A549 (cell line): ENCODE measurements around the gene RNU1-1. TPM values are rescaled to one million over a fixed set of nuclear protein-coding genes. Genes with fewer than 3 reads are reported as not detected.

ENCODE experiments used
- ATAC-seq, 2 experiments: fragments of 200-7000 bp in 1 of 2; fragments of >200 bp in 1 of 2; cut with Nextera tagmentation in 1 of 2; cut with Tn5 transposase in 1 of 2; 3 replicates each; pipeline versions ENCODE4 v1.8.0 to v1.9.1; 2018 to 2020; ENCODE audit warnings: mild to moderate bottlenecking in 1 of 2, moderate library complexity in 1 of 2
- CTCF ChIA-PET: fragments of 300-600 bp; sonication (Branson Sonifier 250); formaldehyde crosslinking; extraction: SDS; loops from one replicate; lab custom pipeline; 2021; ENCODE audit warnings: antibody characterized with exemption, inconsistent platforms; lab: Yijun Ruan, JAX
- POLR2A ChIA-PET: fragments of 350-600 bp; formaldehyde crosslinking; extraction: SDS; loops from one replicate; lab custom pipeline; 2021; ENCODE audit warnings: antibody characterized with exemption, inconsistent platforms; lab: Yijun Ruan, JAX
- DNase-seq, 2 experiments: peaks; one replicate each; pipeline versions ENCODE4 v3.0.0 to v3.0.0-alpha.2; 2011 to 2016; ENCODE audit warnings: low read depth in 1 of 2, low spot score in 1 of 2
- FAIRE-seq: peaks from 2 replicates; lab custom pipeline; 2011; peaks lifted over from hg19 to GRCh38; lab: Jason Lieb, UNC
- H3K27ac ChIP-seq, 2 experiments: fragments of >200 bp; sonication (Bioruptor Twin); formaldehyde crosslinking; 3 replicates each; pipeline ENCODE4 v1.5.1; 2016 to 2017
- H3K4me1 ChIP-seq: fragments of >200 bp; sonication (Bioruptor Twin); formaldehyde crosslinking; 3 replicates; pipeline ENCODE4 v1.6.1; 2016
- H3K4me2 ChIP-seq: fragments of >200 bp; sonication (Bioruptor Twin); formaldehyde crosslinking; 3 replicates; pipeline ENCODE4 v1.6.1; 2016
- H3K4me3 ChIP-seq: fragments of >200 bp; sonication (Bioruptor Twin); formaldehyde crosslinking; 3 replicates; pipeline ENCODE4 v1.5.1; 2016
- H3K9me3 ChIP-seq: fragments of >200 bp; sonication (Bioruptor Twin); formaldehyde crosslinking; 3 replicates; pipeline ENCODE4 v1.6.1; 2016
- ATOH8 ChIP-seq: fragments of 250-450 bp; sonication (Bioruptor Pico); IDR thresholded peaks from 2 replicates; pipeline ENCODE4 v1.5.0; 2020; ENCODE audit warnings: low read depth, mild to moderate bottlenecking, moderate library complexity
- CBX2 ChIP-seq: fragments of 200-600 bp; sonication (generic); IDR thresholded peaks from 2 replicates; pipeline ENCODE4 v1.6.1; 2016; ENCODE audit warnings: low read depth, mild to moderate bottlenecking, borderline replicate concordance
- CBX8 ChIP-seq: fragments of 200-600 bp; sonication (generic); IDR thresholded peaks from 2 replicates; pipeline ENCODE4 v1.6.1; 2016
- CEBPB ChIP-seq, 2 experiments: fragments of >200 bp in 1 of 2; sonication (Bioruptor Twin) in 1 of 2; formaldehyde crosslinking in 1 of 2; IDR thresholded peaks; 2 replicates each; pipeline ENCODE4 v1.6.1; 2012 to 2016
- CTCF ChIP-seq: fragments of >200 bp; sonication (Bioruptor Twin); formaldehyde crosslinking; IDR thresholded peaks from 3 replicates; pipeline ENCODE4 v1.5.1; 2016
- EHF ChIP-seq: fragments of 250-450 bp; sonication (Bioruptor Pico); IDR thresholded peaks from 2 replicates; pipeline ENCODE4 v1.5.0; 2020; ENCODE audit warnings: mild to moderate bottlenecking
- ELK1 ChIP-seq: fragments of 150-350 bp; IDR thresholded peaks from 2 replicates; pipeline ENCODE4 v1.6.1; 2014; ENCODE audit warnings: low read depth, mild to moderate bottlenecking, low read length
- EP300 ChIP-seq, 2 experiments: fragments of >200 bp; sonication (Bioruptor Twin); formaldehyde crosslinking; IDR thresholded peaks; 2 replicates in 1 of 2; 3 replicates in 1 of 2; pipeline ENCODE4 v1.6.1; 2016 to 2017
- FOSB ChIP-seq: fragments of 250-450 bp; sonication (Bioruptor Pico); IDR thresholded peaks from 2 replicates; pipeline ENCODE4 v1.5.0; 2020; ENCODE audit warnings: mild to moderate bottlenecking, moderate library complexity
- FOSL2 ChIP-seq, 2 experiments: fragments of 450-650 bp in 1 of 2; fragments of >200 bp in 1 of 2; sonication (Bioruptor Twin) in 1 of 2; formaldehyde crosslinking; IDR thresholded peaks; 2 replicates each; pipeline versions ENCODE4 v1.5.0 to v1.6.1; 2016 to 2020; ENCODE audit warnings: mild to moderate bottlenecking in 1 of 2, moderate library complexity in 1 of 2
- FOXS1 ChIP-seq: fragments of 250-450 bp; sonication (Bioruptor Pico); IDR thresholded peaks from 2 replicates; pipeline ENCODE4 v1.5.0; 2020; ENCODE audit warnings: mild to moderate bottlenecking, moderate library complexity
- HOXB13 ChIP-seq: fragments of 250-450 bp; sonication (Bioruptor Pico); IDR thresholded peaks from 2 replicates; pipeline ENCODE4 v1.5.0; 2020; ENCODE audit warnings: low read depth, mild to moderate bottlenecking, moderate library complexity
- HOXB5 ChIP-seq: fragments of 250-450 bp; sonication (Bioruptor Pico); IDR thresholded peaks from 2 replicates; pipeline ENCODE4 v1.5.0; 2020; ENCODE audit warnings: mild to moderate bottlenecking, moderate library complexity
- MAFK ChIP-seq: fragments of 450-650 bp; IDR thresholded peaks from 2 replicates; pipeline ENCODE4 v1.6.1; 2014; ENCODE audit not compliant: partially characterized antibody
- MAX ChIP-seq: IDR thresholded peaks from 2 replicates; pipeline ENCODE4 v1.6.1; 2012
- MAZ ChIP-seq: fragments of 150-350 bp; IDR thresholded peaks from 2 replicates; pipeline ENCODE4 v1.6.1; 2014; ENCODE audit warnings: antibody characterized with exemption, low read depth, low read length, borderline replicate concordance
- MYC ChIP-seq: IDR thresholded peaks from 2 replicates; pipeline ENCODE4 v1.6.1; 2012; ENCODE audit warnings: mild to moderate bottlenecking, inconsistent platforms, low read length, improper control_type of control experiment, borderline replicate concordance
- RNF2 ChIP-seq: fragments of 200-600 bp; sonication (generic); IDR thresholded peaks from 2 replicates; pipeline ENCODE4 v1.6.1; 2016; ENCODE audit warnings: low read depth, mild to moderate bottlenecking, antibody characterized with exemption, moderate library complexity, borderline replicate concordance
- WGBS: methylation state at CpG from one replicate; pipeline ENCODE4 v1.1.6; 2017; ENCODE audit errors: missing lambda C conversion rate; 5-methylcytosine and 5-hydroxymethylcytosine counted together
- polyA plus RNA-seq, 4 experiments: library from polyadenylated mRNA; depleted of rRNA in 3 of 4; stranded (reverse); fragments of >200 nt; fragmentation: RNase III in 1 of 4; extraction: RNeasy Plus Mini Kit Qiagen cat#74134 plus additional on column Dnase treatment in 1 of 4; gene quantifications; 2 replicates in 3 of 4; 3 replicates in 1 of 4; pipeline ENCODE4 v1.2.3, GENCODE V29; 2011 to 2017
- TF ChIP-seq, protein P1 (sequence below): fragments of 250-450 bp; sonication (Bioruptor Pico); IDR thresholded peaks from 2 replicates; pipeline ENCODE4 v1.5.0; 2021; ENCODE audit warnings: mild to moderate bottlenecking, moderate library complexity, borderline replicate concordance
- TF ChIP-seq, protein P2 (sequence below): fragments of >200 bp; sonication (Bioruptor Twin); formaldehyde crosslinking; IDR thresholded peaks from 3 replicates; pipeline ENCODE4 v1.6.1; 2016

The RNU1-1 gene
- polyA plus RNA-seq, 2 of the 4 experiments (the other 2 are of a cell fraction) = 6.6 to 56.2 TPM

- TF ChIP-seq CTCF (no peak), CEBPB (IDR thresholded peaks at IDR 0.05) (no peak)
- TF ChIP-seq, protein P1, sequence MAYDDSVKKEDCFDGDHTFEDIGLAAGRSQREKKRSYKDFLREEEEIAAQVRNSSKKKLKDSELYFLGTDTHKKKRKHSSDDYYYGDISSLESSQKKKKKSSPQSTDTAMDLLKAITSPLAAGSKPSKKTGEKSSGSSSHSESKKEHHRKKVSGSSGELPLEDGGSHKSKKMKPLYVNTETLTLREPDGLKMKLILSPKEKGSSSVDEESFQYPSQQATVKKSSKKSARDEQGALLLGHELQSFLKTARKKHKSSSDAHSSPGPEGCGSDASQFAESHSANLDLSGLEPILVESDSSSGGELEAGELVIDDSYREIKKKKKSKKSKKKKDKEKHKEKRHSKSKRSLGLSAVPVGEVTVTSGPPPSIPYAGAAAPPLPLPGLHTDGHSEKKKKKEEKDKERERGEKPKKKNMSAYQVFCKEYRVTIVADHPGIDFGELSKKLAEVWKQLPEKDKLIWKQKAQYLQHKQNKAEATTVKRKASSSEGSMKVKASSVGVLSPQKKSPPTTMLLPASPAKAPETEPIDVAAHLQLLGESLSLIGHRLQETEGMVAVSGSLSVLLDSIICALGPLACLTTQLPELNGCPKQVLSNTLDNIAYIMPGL (CRISPR knock-in tag) = no peak
These were observed 39.8 kb downstream of the RNU1-1 start (continued) for GRCh38 chr1:16474166-16474800.

GRCh38 chr1:16468558-16468957, 45.5 kb downstream of the RNU1-1 start:
- Histone ChIP-seq H3K4me1 (no peaks in the 10 kb centered on the region), H3K4me2 (no peak overlapping the region), H3K4me3 (no peak overlapping the region), H3K9me3 (no peaks in the 10 kb centered on the region), H3K27ac (no peak overlapping the region)
- 56% methylated on average over 3 of the region's 3 CpGs for WGBS
- CTCF ChIA-PET = no interaction called here
- POLR2A ChIA-PET = no interaction called here
- TF ChIP-seq CEBPB (IDR thresholded peaks at IDR 0.05) (no peak), CBX2 (no peak), FOSB (CRISPR knock-in tag) (no peak), MYC (no peak), CBX8 (no peak)
- ATAC-seq (no peak), DNase-seq (no peak), FAIRE-seq (no peak)

DNA sequence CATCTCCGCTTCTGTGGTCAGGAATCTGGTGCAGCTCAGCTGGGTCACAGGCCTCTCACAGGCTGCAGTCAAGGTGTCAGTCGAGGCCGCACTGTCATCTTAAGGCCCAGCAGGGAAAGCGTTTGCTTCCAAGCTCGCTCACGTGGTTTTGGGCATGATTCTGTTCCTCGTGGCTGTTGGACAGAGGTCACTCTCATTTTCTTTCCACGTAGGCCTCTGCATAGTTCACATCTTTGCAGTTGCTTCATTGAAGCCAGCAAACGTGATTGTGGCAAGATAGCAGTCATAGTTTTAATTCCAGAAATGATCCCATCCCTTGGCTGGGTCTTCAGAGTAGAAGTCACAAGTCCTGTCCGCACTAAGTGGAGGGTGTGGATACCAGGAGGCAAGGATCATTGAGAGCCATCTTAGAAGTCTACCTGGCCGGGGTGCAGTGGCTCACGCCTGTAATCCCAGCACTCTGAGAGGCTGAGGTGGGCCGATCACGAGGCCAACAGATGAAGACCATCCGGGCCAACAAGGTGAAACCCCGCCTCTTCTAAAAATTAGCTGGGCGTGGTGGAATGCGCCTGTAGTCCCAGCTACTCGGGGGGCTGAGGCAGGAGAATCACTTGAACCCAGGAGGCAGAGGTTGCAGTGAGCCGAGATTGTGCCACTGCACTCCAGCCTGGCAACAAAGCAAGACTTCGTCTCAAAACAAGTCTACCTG, 49.0 kb downstream of the RNU1-1 start:
- no peak for ATAC-seq

More for the DNA sequence above, 49.0 kb downstream of the RNU1-1 start:
- FAIRE-seq = no peak
- CTCF ChIA-PET = interaction anchor here (1.3 kb wide), 1 partner anchor 25 kb away, joined by 4 read pairs; the partner anchor contains the start of gene NECAP2
- H3K27ac ChIP-seq = no peak overlapping the region
- no peaks in the 10 kb centered on the region for H3K4me1 ChIP-seq
- H3K4me3 ChIP-seq = no peak overlapping the region
- POLR2A ChIA-PET = no interaction called here
- H3K4me2 ChIP-seq = no peak overlapping the region
- H3K9me3 ChIP-seq = no peaks in the 10 kb centered on the region
- no peak for TF ChIP-seq FOXS1 (CRISPR knock-in tag)
- TF ChIP-seq EHF (CRISPR knock-in tag) = no peak
- no peak for TF ChIP-seq ELK1
- TF ChIP-seq HOXB5 (CRISPR knock-in tag) = no peak
- TF ChIP-seq MAFK = no peak
- no peak for TF ChIP-seq CEBPB (IDR thresholded peaks at IDR 0.05)
- no peak for TF ChIP-seq ATOH8 (CRISPR knock-in tag)
- TF ChIP-seq EP300 (IDR thresholded peaks at IDR 0.05) = no peak
- no peak for TF ChIP-seq MAZ
- TF ChIP-seq RNF2 = no peak
- TF ChIP-seq FOSL2 (IDR thresholded peaks at IDR 0.05) = no peak
- TF ChIP-seq FOSL2 (CRISPR knock-in tag; IDR thresholded peaks at IDR 0.05) = no peak
- no peak for TF ChIP-seq MAX
- TF ChIP-seq, protein P2, sequence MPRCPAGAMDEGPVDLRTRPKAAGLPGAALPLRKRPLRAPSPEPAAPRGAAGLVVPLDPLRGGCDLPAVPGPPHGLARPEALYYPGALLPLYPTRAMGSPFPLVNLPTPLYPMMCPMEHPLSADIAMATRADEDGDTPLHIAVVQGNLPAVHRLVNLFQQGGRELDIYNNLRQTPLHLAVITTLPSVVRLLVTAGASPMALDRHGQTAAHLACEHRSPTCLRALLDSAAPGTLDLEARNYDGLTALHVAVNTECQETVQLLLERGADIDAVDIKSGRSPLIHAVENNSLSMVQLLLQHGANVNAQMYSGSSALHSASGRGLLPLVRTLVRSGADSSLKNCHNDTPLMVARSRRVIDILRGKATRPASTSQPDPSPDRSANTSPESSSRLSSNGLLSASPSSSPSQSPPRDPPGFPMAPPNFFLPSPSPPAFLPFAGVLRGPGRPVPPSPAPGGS = no peak
- TF ChIP-seq MYC = no peak
- TF ChIP-seq HOXB13 (CRISPR knock-in tag) = no peak
- WGBS = 92% methylated on average over 17 of the region's 21 CpGs
- no peak for DNase-seq
